HG03571 (cell line): ENCODE data around the gene TLE3.

Experiments used
- ATAC-seq: cut with Tn5 transposase; IDR thresholded peaks from one replicate; pipeline ENCODE4 v1.9.1; 2021; ENCODE audit not compliant: unreplicated experiment

The TLE3 gene

DNA sequence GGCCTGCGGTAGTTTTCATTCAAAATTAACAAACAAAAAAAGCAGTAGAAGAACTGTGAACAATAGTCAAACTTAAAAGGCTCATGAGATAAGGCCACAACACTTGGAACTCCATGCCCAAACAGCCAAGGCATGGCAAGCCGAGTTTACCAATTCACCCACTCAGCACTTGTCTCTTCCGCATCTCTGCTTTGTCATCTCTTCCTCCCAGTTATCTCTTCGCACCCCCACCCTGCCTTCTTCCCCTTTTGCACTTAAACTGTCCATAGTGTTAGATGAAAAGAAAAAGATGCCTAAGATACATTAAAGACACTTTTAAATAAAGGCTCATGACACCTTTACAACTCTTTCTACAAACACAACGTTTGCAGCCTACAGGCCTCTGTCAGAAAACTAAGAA is 11.1 kb downstream of the TLE3 start:
- ATAC-seq, result no peak

DNA sequence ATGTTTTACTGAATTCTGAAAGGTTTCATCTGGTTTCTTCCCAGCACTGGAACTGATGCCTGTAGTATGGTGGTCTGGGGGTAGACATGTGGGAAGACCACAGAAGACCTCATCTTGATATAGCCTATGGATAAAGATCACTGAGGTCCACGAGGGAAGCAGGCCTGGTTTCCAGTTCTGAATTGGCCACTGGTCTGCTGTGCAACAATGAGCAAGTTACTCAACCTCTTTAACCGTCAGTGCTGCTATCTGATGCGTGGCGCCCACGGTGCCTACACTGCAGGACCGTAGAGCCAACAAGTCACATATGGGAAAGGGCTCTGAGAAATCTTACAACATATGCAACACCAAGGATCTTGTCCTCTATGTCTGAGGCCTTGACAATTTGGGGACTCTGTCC is 13.3 kb downstream of the TLE3 start:
- ATAC-seq, result peak; percentile 21

DNA sequence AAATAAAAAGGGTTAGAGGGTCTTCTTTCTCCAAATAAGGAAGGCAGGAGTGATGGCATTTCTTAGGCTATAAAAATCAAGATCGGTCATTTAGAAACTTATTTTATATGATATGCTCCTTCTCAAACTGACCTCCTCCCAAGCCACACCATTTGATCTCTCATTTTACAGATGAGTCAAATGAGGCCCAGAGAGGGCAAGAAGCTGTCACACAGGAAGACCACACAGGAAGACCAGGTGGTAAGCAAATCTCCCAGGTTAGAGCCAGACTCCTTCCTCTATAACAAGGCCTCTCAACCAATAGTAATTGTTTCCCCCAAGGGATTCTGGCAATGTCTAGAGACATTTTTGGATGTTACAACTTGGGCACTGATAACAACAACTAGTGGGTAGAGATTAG is 13.8 kb downstream of the TLE3 start:
- peak; percentile 77 for ATAC-seq

DNA sequence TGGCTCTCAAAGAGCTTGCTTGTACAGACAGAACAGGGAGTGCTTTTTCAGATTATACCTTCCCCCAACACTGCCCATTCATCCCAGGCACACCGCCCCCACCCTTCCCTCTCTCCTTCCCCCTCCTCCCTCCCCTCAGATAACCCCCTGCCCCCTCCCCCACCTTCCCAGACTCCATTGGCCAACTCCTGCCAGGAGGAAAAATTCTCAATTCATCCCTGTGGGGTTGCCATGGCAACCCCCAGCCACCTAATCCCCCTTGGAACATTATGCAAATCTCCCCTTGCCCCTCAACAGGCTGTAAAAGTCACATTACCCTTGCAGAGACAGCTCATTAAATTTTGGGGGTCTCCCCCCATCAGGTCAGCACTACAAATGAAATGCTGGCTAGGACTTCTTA is 14.3 kb downstream of the TLE3 start:
- no peak for ATAC-seq

DNA sequence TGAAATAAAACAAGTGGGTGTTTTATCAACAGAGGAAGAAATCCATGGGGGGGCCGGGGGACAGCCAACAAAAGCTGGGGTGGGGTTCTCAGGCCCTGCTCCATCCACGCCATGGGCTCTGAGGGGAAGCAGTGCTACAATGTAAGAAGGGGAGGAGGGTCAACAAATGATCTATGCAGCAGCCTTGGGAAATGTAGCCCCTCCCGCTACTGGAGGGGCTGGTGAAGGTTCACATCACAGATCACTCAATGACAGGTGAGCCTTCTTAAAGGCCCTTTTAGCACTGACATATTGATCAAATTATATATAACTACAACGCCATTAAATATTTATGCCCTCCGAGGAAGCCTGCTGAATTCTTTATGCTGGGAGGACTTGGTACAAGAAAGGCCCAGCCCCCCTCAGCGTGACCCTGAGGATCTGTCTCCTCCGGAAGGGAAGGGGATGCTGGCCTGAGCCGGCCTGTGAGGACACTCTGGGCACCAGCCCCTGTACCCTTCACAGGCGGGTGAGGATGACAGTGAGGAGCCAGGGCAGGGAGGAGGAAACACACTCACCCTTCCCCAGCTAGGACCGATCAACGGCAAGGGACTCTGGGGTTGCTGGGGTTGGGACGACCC is 15.3 kb downstream of the TLE3 start:
- no peak for ATAC-seq

DNA sequence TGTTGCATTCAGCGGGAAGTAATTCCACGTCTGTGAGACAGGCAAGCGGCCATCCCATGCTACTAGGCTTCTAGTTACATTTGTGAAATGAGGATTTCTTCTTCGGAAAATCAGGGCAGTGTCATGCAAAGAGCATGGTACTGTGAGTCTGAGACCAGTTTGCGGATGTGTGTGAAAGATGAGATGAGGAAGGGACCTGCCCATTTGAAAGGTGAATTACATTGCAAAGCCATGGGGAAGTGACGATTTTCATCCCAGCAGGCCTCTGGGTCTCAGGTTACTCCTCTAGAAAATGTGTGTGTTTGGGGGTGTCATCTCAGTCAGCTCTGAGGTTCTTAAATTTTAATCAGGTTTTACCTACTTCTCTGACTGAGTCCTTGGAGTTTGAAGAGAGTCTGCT is 16.1 kb downstream of the TLE3 start:
- ATAC-seq, result no peak

DNA sequence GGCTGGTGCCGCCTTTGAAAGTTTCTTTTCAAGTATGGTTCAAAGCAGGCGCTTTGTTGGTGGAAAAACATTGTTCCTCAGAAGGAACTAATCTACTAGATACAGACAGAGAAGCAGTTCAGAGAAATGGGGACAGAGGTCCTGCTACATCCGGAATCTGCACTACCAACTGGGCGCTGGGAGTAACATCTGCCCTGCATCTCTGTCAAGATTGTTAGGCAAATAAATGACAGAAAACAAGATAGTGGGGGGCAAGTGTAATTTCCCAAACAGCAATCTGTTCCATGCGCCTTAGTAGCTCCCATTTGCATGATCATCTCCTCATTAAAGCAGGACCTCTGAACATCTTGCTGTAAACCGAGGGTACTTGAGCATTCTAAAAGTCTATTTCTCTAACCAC is 17.4 kb downstream of the TLE3 start:
- no peak for ATAC-seq

DNA sequence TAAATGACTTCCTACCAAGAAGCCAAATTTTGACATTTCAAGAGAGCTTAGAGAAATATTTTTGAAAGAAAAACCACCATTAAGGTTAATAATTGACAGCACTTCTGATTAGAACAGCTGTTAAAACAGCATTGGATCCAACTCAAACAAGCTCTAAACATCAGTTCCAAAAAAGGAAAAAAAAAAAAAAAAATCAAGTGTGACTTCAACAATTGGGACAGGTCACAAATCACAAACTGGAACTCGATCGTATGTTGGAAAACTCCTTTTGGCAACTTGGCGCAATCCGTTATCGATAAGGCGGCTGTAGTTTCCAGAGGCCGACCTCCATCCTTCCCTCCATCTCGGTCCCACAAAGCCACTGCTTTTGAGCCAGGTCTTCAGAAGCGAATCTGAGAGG is 17.8 kb downstream of the TLE3 start:
- no peak for ATAC-seq

DNA sequence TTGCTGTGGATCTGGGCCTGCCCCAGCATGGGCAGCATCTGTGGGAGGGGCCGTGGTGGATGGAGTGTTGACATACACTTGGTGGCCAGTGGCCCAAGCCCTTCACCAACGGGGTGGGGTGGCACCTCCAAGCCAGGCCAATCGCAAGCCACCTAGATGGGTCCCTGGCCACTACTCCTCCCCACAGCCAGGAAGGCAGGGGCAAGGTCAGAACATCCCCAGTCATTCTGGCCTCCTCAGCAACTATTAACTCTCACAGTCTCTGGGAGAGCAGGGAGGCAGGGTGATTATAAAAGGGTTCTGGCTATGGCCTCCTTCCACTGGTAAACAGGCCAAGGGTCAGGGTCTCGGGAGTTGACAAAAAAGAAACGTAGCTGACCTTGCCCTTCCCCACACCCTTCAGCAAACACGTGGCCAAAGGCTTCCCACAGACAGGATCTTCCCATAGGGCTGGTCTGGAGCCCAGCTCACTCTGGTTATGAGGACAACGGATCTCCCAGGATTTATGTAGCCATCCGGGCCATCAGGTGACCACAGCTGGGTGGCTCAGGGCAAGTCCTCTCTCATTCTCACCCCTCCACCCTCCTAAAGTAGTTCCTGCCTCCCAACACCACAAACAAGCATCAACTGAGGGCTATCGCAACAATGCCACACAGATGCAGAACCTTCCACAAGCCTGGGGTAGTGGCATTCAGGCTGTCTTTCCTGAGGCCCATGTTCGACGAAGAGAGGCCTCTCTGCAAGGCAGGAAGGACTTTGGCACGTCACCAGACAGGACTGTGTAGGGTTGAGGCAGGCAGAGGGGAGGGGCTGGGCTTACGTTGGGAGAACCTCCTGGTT is 18.9 kb downstream of the TLE3 start:
- no peak for ATAC-seq

DNA sequence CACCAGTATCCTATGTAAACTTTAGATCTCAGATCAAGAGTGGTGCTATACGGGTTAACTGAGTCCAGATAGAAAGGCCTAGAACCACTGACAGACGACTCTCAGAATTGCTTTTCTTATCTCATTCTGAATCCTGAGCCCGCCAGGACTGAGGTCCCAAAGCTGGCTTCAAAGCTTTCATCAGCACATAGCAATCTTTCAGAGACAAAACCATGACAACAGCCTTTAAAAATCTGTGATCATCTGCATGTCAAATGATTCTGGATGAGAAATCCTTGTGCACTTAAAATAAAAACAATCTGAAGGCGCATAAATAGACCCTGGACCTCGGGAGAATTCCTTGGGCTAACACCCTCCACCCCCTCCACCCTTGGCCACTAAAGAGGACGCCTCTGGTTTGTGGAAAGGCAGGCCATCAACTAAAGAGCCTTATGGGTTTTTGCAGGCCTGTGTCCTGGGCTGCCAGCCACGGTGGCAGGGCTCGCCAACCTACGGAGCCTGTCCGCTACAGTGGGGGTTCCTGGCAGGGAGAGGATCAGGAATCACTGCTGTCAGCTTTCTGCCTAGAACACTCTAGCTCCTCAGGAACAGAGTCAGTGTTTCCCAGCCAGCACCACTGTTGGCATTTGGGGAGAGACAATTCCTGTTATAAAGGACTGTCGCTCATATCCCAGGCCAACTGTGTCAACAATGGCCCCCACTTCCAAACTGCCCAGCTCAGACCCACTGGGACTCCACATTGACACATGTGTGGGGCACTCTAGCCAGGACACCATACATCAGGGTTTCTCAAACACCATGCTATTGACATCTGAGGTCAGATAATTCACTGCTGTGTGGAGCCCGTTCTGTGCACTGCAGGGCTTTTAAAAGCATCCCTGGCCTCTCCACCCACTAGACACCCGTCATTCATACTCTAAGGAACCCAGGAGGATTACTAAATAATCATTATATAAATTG is 20.2 kb downstream of the TLE3 start:
- ATAC-seq, result no peak

DNA sequence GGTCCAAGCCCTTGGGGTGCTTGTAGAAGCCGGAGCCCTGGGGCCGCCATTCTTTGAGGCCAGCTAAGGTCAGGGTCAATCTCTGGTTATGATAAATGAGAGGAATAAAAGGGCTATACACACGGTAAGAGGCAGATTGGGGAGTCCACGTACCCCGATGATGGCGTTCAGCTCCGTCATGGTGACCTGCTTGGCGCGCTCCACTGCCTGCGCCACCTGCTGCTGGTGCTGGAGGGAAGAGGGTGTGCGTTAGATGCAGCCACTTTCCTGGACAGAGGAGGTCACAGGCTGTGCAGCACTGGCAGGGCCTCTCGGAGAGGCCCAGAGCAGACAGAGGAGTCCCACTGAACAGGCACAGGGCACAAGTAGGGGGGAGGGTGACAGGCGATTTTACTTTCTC is 23.3 kb downstream of the TLE3 start:
- ATAC-seq, result no peak

DNA sequence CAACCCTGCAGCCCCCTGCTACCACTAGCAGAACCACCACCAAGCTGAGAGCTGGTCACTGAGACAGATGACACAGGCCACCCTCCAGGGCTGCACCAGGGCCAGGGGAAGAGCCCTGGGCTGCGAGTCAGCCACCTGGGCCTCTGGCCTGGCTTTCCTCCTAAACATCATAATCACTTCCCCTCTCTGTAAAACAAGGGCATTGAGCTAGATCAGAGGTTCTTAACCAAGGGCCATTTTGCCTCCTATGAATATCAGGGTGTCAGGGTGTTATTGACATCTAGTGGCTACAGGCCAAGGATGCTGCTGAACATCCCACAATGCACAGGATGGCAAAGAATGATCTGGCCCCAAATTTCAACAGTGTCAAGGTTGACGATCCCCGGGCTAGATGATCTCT is 25.2 kb downstream of the TLE3 start:
- no peak for ATAC-seq

DNA sequence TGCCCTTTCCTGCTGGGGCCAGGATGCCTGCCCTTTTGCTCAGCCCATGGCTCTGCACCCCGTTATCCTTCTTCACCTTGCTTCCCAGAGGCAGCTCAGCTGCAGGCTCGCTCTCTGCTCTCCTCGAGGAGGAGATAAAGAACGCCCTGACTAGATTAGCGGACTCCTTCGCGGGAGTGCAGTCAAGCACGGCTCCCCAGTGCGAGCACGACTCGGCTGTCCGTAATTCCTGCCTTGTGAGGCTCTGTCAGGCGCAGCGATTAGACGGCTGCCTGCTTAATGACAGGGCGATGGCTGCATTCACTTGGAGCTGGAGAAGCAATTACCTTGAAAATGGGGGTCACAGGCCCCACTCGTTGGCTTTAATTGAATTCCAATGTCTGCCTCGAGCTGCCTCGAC is 25.9 kb downstream of the TLE3 start:
- no peak for ATAC-seq

DNA sequence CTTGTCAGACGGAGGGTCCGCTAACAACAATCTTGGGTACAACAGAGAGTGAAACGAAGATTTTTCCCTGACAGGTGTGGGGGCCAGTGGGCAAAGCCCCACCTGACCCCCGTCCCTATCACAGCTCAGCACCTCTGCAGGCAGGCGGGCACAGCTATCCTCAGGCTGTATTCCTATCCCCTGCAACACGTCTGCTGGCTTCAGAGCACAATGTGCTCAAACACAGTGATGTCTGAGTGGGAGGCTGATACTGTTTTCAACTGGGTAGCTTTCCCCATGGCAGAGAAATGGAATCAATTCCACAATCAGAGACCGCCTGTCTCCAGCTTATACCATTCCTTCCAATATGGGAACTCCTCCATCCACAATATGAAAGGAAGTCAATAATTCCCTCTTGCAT is 28.0 kb downstream of the TLE3 start:
- no peak for ATAC-seq

DNA sequence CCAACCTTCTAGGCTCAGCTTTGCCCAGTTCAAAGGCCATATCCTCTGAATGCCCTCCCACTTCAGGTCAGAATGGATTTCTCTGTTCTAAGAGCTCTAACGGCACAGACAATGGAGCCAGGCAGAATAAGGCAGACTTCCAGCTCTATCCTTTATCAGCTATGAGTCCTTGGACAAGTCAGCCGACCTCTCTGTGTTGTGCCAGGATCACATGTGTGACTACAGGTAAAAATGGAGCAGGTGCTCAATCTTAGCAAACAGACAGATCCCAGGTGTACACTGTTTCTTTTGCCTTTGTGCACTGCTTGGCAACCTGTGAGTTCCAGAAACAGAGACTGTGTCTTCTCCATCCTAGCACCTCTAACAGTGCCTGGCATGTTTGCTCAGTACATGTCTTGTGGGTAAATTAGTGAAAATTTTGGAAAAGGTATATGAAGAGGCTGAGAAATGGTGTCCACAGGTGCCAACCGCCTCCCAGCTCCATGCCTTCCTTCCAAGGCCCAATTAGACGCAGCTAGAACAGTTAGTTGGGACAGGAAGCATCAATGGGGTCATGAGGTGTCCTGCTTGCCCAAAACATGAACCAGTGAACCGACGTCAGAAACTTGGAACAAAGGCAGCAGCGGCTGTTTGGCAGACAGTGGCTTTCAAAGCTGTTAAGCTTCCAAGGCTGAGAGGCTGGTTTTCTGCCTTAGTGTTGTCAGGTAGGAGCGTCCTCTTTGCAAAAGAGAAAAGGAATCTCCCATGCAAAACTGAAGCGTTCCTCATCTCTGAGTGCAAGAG is 28.7 kb downstream of the TLE3 start:
- ATAC-seq, result no peak

DNA sequence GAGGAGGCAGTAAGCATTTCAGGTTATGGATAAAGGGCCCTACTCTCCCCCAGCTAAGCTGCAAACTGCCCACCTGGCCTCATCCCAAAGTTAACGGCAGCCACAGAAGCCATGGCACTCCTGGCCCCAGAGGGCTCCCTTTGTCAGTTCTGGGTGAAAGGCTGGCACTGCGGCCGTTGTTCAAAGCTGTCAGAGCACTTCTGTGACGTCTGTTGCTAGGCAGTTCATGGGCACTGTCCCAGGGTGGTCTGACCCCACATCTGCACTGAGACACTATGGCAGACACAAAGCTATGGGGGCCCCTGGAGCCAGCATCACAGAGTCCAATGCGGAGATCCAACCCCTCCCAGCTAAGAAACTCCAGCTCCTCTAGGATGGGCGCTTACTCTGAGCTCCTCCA is 30.0 kb downstream of the TLE3 start:
- no peak for ATAC-seq

DNA sequence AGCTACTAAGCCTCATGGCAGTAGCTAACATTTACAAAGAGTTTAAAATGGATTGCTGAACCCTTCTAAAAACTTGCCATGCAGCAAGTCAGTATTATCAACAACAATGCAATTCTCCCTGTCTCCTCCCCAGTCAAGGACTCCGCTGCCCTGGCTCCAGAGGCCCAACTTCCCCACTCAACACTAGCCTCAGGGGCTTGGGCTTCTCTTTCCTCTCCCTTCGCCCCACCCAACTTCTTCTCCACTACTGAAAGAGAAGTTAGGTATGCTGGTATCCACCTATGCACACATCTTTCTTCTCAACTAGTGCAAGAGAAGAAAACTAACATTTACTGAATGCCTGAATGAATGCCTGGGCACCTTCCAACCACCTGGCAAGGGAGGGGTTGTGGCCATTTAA is 30.7 kb downstream of the TLE3 start:
- ATAC-seq, result no peak

DNA sequence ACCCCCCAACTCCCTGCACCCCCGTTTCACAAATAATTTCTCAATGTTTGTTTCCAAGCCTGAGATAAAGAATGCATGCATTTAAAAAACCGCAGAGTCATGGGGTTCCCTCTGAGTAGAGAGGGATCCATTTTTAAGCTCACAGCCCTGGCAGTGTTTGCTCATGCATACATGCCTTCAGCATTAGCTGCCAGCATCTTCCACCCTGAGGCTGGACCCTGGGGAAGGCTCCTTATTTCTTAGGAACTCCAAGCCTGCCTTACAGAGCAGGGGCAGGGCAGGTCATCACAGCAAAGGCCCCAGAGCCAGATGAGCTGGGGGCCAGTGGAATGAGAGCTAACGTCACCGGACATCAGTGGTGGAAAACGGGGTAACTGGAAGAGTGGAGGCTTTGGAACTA is 31.3 kb downstream of the TLE3 start:
- ATAC-seq, result no peak

DNA sequence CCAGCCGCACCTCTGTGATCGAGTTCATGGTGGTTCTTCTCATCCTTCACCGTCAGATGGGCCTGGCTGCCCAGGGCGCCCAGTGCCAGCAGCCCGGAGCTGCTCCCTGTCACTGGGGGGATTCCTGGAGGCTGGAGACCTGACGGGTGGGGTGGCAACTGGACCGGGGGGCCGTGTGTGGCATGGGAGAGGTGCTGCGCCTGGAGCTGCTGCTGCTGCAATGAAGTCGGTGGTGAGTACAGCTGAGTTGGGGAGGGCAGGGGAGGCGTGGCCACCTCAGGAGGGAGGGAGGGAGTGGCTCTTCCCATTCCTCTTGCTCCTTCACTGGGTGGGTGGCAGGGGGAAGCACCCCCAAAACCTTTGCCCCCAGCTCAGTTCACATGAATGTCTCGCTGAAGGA is 31.7 kb downstream of the TLE3 start:
- ATAC-seq, result no peak

DNA sequence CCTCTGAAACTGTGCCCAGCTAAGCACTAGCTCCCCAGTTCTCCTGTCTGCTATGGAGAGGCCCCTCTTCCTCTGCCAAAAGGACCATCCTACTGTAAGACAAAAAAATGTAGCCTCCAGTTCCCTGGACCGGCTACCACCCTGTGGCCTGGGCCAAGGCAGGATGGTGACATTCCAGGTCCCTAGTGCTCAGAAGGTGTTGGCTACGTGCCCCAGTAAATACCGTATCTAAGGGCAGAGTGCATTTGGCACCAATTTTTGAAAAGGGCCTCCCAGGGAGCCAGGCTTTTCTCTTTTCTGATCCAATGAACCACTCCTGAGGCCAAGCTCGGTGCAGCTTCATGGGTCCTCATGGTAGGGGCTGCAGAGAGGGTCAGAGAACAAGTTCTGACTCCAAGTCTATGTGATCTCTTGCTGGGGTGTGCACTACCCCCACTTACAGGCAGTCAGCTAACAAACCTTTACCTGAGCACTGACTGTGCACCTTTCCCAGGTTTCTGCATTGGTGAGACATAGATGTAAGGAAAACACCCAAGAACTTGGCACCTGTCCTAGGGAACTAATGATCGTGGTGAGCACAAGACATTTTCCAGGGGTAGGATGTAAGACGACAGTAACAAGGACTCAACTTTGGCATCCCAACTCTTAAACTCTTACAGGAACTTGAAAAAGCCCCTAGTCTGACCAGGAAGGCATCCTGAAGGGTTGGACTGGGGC is 32.6 kb downstream of the TLE3 start:
- no peak for ATAC-seq
